Measurements from ENCODE around the gene HARS2.
A peak's percentile ranks its signal among the peaks of the same experiment; 100 is the strongest.
"Not testable (repeated sequence)": the region's sequence is repeated elsewhere in the genome, so short reads cannot be mapped to it uniquely, and the experiment has no call there.

HARS2 gene

GRCh38 chr5:140664359-140665119 is 26.7 kb upstream of the HARS2 start, which contains the start of gene WDR55:
Gene WDR55, plus strand, starts transcription at chr5:140664904. Its CDS starts 9 bp downstream, at chr5:140664913.
- no peaks in the 10 kb centered on the region for H4K20me1 ChIP-seq (ENCODE audit: insufficient read depth, low read length)
- peak within 1 kb of the TSS; percentile 84 for H3K9ac ChIP-seq (ENCODE audit: low read length)
- TF ChIP-seq EZH2 (IDR thresholded peaks at IDR 0.05; ENCODE audit: borderline replicate concordance, low read length): no peak
- no peak for TF ChIP-seq CTCF (IDR thresholded peaks at IDR 0.05; ENCODE audit: low read length)
- peak within 1 kb of the TSS; percentile 92 for H3K4me3 ChIP-seq (ENCODE audit: low read depth, low read length, poor library complexity, severe bottlenecking)
- H3K4me1 ChIP-seq (ENCODE audit: insufficient read depth, low read length, severe bottlenecking): peaks cover 19% of the 10 kb centered on the region
- H3K9me2 ChIP-seq (ENCODE audit: low read depth, low read length): no peaks in the 10 kb centered on the region
- H3K36me3 ChIP-seq (ENCODE audit: insufficient read depth, low read length): peaks cover 66% of the 10 kb centered on the region
- peak within 1 kb of the TSS; percentile 57 for H3K27ac ChIP-seq (ENCODE audit: low read depth, low read length, poor library complexity, severe bottlenecking)
- H2AFZ ChIP-seq (ENCODE audit: low read length): 0 out of 2 replicates have a peak within 1 kb of the TSS, but pooled peaks have one; percentile 10
- H3K4me2 ChIP-seq (ENCODE audit: low read length): peak within 1 kb of the TSS; percentile 90
- H3K27me3 ChIP-seq (ENCODE audit: insufficient read depth, low read length): no peaks in the 10 kb centered on the region
- H3K79me2 ChIP-seq (ENCODE audit: insufficient read depth, low read length): no peaks in the 10 kb centered on the region
- H3F3A ChIP-seq (ENCODE audit: insufficient read depth, low read length): peaks cover 7% of the 10 kb centered on the region; the same call in 1 of the 2 replicates
- H3K9me3 ChIP-seq (ENCODE audit: low read length): no peaks in the 10 kb centered on the region

GRCh38 chr5:140671035-140671434 is 20.2 kb upstream of the HARS2 start:
- not testable (repeated sequence) for H4K20me1 ChIP-seq (ENCODE audit: insufficient read depth, low read length); H2AFZ ChIP-seq (ENCODE audit: low read length); H3K4me1 ChIP-seq (ENCODE audit: insufficient read depth, low read length, severe bottlenecking); H3K27ac ChIP-seq (ENCODE audit: low read depth, low read length, poor library complexity, severe bottlenecking); H3K9me3 ChIP-seq (ENCODE audit: low read length); H3K4me3 ChIP-seq (ENCODE audit: low read depth, low read length, poor library complexity, severe bottlenecking); H3F3A ChIP-seq (ENCODE audit: insufficient read depth, low read length); H3K9ac ChIP-seq (ENCODE audit: low read length); H3K9me2 ChIP-seq (ENCODE audit: low read depth, low read length); H3K27me3 ChIP-seq (ENCODE audit: insufficient read depth, low read length); H3K79me2 ChIP-seq (ENCODE audit: insufficient read depth, low read length); H3K4me2 ChIP-seq (ENCODE audit: low read length)
- peaks cover 89% of the 10 kb centered on the region for H3K36me3 ChIP-seq (ENCODE audit: insufficient read depth, low read length)

- Histone ChIP-seq H3K4me1 (ENCODE audit: insufficient read depth, low read length, severe bottlenecking) (peaks cover under 1% of the 10 kb centered on the region), H3F3A (ENCODE audit: insufficient read depth, low read length) (no peaks in the 10 kb centered on the region), H3K27me3 (ENCODE audit: insufficient read depth, low read length) (no peaks in the 10 kb centered on the region), H3K9ac (ENCODE audit: low read length) (no peak overlapping the region), H3K79me2 (ENCODE audit: insufficient read depth, low read length) (no peaks in the 10 kb centered on the region), H3K4me2 (ENCODE audit: low read length) (no peak overlapping the region), H3K9me3 (ENCODE audit: low read length) (no peaks in the 10 kb centered on the region), H3K36me3 (ENCODE audit: insufficient read depth, low read length) (peaks cover 95% of the 10 kb centered on the region), H2AFZ (ENCODE audit: low read length) (no peak overlapping the region), H3K9me2 (ENCODE audit: low read depth, low read length) (no peaks in the 10 kb centered on the region), H3K4me3 (ENCODE audit: low read depth, low read length, poor library complexity, severe bottlenecking) (no peak overlapping the region), H3K27ac (ENCODE audit: low read depth, low read length, poor library complexity, severe bottlenecking) (no peak overlapping the region), H4K20me1 (ENCODE audit: insufficient read depth, low read length) (no peaks in the 10 kb centered on the region)
- no peak for TF ChIP-seq CTCF (IDR thresholded peaks at IDR 0.05; ENCODE audit: low read length)
- TF ChIP-seq EZH2 (IDR thresholded peaks at IDR 0.05; ENCODE audit: borderline replicate concordance, low read length): no peak
Measured at GRCh38 chr5:140671472-140672125, 19.7 kb upstream of the HARS2 start.

All from OCI-LY1 (cell line).